Uterus (tissue), 4 donors: ENCODE measurements around the gene ADGRG6. TPM values are rescaled to one million over a fixed set of nuclear protein-coding genes. Genes with fewer than 3 reads are reported as not detected.

Source experiments
- DNase-seq, 2 donors: peaks; one replicate each; pipeline ENCODE4 v3.0.0-alpha.2; 2019 to 2020
- H3K27ac ChIP-seq, 2 donors: fragments of 200-600 bp; sonication (generic); 1 replicate in 1 of 2; 2 replicates in 1 of 2; pipeline ENCODE4 v1.5.1; 2016 to 2018
- H3K27me3 ChIP-seq, 2 donors: fragments of 200-600 bp; sonication (generic); one replicate each; pipeline ENCODE4 v1.5.1; 2018 to 2019; ENCODE audit warnings: control low read depth in 1 of 2
- H3K36me3 ChIP-seq, 2 donors: fragments of 200-600 bp; sonication (generic); one replicate each; pipeline ENCODE4 v1.5.1; 2019; ENCODE audit warnings: control low read depth in 1 of 2
- H3K4me1 ChIP-seq, 2 donors: fragments of 200-600 bp; sonication (generic); one replicate each; pipeline ENCODE4 v1.5.1; 2018 to 2019; ENCODE audit warnings: control low read depth in 1 of 2
- H3K4me3 ChIP-seq, 2 donors: fragments of 200-600 bp; sonication (generic); 1 replicate in 1 of 2; 2 replicates in 1 of 2; pipeline ENCODE4 v1.5.1; 2018 to 2019; ENCODE audit warnings: mild to moderate bottlenecking in 1 of 2
- H3K9me3 ChIP-seq, 2 donors: fragments of 200-600 bp; sonication (generic); one replicate each; pipeline ENCODE4 v1.5.1; 2019; ENCODE audit warnings: control low read depth in 1 of 2
- CTCF ChIP-seq, 4 experiments: fragments of 200-600 bp in 2 of 4; fragments of 450-650 bp in 2 of 4; sonication (generic) in 2 of 4; IDR thresholded peaks; one replicate each; pipeline ENCODE4 v1.5.1; 2016 to 2019; ENCODE audit warnings: antibody characterized with exemption in 4 of 4, mild to moderate bottlenecking in 2 of 4, moderate library complexity in 1 of 4
- POLR2A ChIP-seq, 2 donors: fragments of 450-650 bp; IDR thresholded peaks; one replicate each; pipeline ENCODE4 v1.6.1; 2016; ENCODE audit warnings: antibody characterized with exemption in 2 of 2, mild to moderate bottlenecking in 1 of 2, moderate library complexity in 1 of 2
- intact Hi-C: fragments of 100-400 bp; cut with DNase I; formaldehyde crosslinking; loops from one replicate; pipeline ENCODE4 v1.15.1; 2023; ENCODE audit warnings: low total_unique reads
- total RNA-seq, 4 donors: library from RNA; depleted of rRNA in 3 of 4; stranded (reverse); fragments of >200 nt in 3 of 4; gene quantifications; one replicate each; pipeline versions ENCODE4 v1.1.0 to v1.2.4, GENCODE V29; 2014 to 2023
- donor health status: DM: yes; HTN: yes; CAD: no.

The ADGRG6 gene
- total RNA-seq, result 10 to 100 TPM in 2 of 4 donors, 1 to 10 TPM in 2; 3.6 to 23.8 (median 9.5) TPM

- H3K9me3 ChIP-seq, result no peaks in the 10 kb centered on the region
- peak within 1 kb of the TSS; percentile 19 to 27 for H3K4me3 ChIP-seq
- no peak for DNase-seq
- H3K36me3 ChIP-seq, result no peaks in the 10 kb centered on the region
- H3K4me1 ChIP-seq, result peaks cover 0 to 5% of the 10 kb centered on the region in 2 donors
- intact Hi-C loops, result no loop called here
- H3K27ac ChIP-seq, result no peak within 1 kb of the TSS
- H3K27me3 ChIP-seq, result no peaks in the 10 kb centered on the region
- no peak for TF ChIP-seq POLR2A (IDR thresholded peaks at IDR 0.05)
- TF ChIP-seq CTCF (IDR thresholded peaks at IDR 0.05), result no peak
Observed at GRCh38 chr6:142301651-142302391, at the start of gene ADGRG6. Gene ADGRG6 (plus strand): TSS chr6:142302007. CDS start chr6:142302330, 323 bp downstream.

- intact Hi-C loops, result no loop called here
- no peaks in the 10 kb centered on the region for H3K4me1 ChIP-seq
Observed at GRCh38 chr6:142254513-142254912, 47.3 kb upstream of the ADGRG6 start.

GRCh38 chr6:142255785-142256184, 46.0 kb upstream of the ADGRG6 start:
- TF ChIP-seq CTCF (IDR thresholded peaks at IDR 0.05) (no peak), POLR2A (IDR thresholded peaks at IDR 0.05) (no peak)
- Histone ChIP-seq H3K9me3 (no peaks in the 10 kb centered on the region), H3K27ac (no peak overlapping the region), H3K4me1 (no peaks in the 10 kb centered on the region), H3K36me3 (no peaks in the 10 kb centered on the region), H3K27me3 (no peaks in the 10 kb centered on the region), H3K4me3 (no peak overlapping the region)
- no peak for DNase-seq
- intact Hi-C loops, result no loop called here

More at GRCh38 chr6:142254513-142254912, 47.3 kb upstream of the ADGRG6 start:
- H3K9me3 ChIP-seq, result no peaks in the 10 kb centered on the region
- no peak overlapping the region for H3K4me3 ChIP-seq
- no peak for DNase-seq
- H3K27me3 ChIP-seq, result no peaks in the 10 kb centered on the region
- no peak overlapping the region for H3K27ac ChIP-seq
- TF ChIP-seq CTCF (IDR thresholded peaks at IDR 0.05), result no peak
- TF ChIP-seq POLR2A (IDR thresholded peaks at IDR 0.05), result no peak
- H3K36me3 ChIP-seq, result no peaks in the 10 kb centered on the region

GRCh38 chr6:142258305-142258704, 43.5 kb upstream of the ADGRG6 start:
- Histone ChIP-seq H3K36me3 (no peaks in the 10 kb centered on the region), H3K4me1 (no peaks in the 10 kb centered on the region), H3K27ac (no peak overlapping the region), H3K9me3 (no peaks in the 10 kb centered on the region), H3K27me3 (no peaks in the 10 kb centered on the region), H3K4me3 (no peak overlapping the region)
- no peak for DNase-seq
- intact Hi-C loops, result no loop called here
- TF ChIP-seq CTCF (IDR thresholded peaks at IDR 0.05) (no peak), POLR2A (IDR thresholded peaks at IDR 0.05) (no peak)

GRCh38 chr6:142258757-142259156, 43.0 kb upstream of the ADGRG6 start:
- no peaks in the 10 kb centered on the region for H3K4me1 ChIP-seq
- no peak for DNase-seq
- TF ChIP-seq POLR2A (IDR thresholded peaks at IDR 0.05), result no peak
- TF ChIP-seq CTCF (IDR thresholded peaks at IDR 0.05), result no peak
- no peaks in the 10 kb centered on the region for H3K36me3 ChIP-seq
- no peak overlapping the region for H3K4me3 ChIP-seq
- H3K9me3 ChIP-seq, result no peaks in the 10 kb centered on the region
- no peaks in the 10 kb centered on the region for H3K27me3 ChIP-seq
- no peak overlapping the region for H3K27ac ChIP-seq
- intact Hi-C loops, result no loop called here
